NCI-H510A (cell line): ENCODE results near the gene PM20D2.

ENCODE experiments used
- DNase-seq: peaks from one replicate; lab custom pipeline; 2025; lab: John Stamatoyannopoulos, UW

PM20D2 gene

DNA sequence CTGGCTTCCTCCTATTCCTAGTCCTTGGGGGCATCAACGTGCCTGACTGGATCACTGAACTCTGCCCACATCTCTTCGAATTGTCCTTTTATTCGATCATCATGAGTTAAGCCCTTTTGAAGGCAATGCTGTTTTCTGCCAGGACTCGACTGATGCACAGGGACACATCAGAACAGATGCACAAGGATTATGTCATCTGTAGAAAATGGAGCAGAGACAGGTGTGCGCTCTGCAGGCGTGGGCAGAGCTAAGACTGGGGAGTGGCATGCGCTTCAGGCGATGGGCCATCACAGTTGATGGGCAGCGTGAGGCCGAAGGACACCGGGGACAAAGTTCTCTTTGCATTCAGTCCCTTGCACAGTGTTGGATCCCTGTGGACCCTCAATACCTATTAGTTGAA is 58.2 kb downstream of the PM20D2 start:
- no peak for DNase-seq

DNA sequence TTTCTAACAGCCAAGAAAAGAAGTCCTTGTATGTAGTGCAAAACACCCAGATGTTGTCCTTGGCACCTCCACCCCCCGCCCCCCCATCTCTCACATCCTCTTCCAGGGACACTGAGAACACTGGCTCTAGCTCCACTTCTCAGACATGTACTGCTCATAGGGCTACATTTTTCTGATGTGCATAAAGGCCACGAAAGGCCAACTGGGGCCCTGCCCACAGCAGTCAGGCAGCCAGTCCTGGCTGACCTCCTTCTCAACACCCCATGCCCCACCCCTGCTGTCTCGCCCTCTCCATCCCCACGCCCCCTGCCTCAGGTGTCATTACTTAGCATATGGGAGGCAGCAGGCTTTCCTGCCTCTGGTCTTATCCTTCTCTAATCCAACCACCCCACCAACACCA is 60.0 kb downstream of the PM20D2 start:
- DNase-seq = no peak

DNA sequence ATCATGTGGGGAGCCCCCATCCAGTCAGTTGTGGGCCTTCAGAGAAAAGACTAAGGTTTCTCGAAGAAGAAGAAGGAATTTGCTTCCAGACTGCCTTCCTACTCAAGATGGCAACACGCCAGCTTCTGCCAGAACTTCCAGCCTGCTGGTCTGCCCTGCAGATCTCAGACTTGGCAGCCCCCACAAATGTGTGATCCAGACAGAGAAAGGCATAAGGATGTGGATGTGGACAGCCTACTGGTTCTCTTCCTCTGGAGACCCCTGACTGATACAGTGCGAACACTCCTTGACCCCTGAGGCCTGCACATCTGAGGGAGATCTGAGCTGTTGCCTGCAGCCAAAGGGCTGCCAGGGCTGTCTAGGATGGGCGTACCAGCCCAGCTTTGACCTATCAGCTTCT is 62.7 kb downstream of the PM20D2 start:
- no peak for DNase-seq

DNA sequence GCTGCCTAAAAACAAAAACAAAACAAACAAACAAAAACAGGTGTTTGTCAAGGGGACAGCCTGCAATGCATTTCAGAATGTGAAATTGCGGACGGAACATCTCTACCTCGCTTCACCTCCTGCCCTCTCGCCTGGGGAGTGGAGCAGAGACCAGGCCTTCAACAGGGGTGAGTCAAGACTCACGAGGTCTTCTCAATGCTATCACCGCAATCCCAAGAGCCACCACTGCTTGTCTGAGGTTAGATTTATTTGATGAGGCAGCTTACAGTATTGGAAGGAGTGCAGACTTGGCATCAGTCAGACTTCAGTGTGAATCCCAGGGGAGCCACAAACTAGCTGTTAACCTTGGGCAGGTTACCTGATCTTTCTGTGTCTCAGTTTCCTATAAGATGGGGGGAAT is 63.6 kb downstream of the PM20D2 start:
- no peak for DNase-seq

DNA sequence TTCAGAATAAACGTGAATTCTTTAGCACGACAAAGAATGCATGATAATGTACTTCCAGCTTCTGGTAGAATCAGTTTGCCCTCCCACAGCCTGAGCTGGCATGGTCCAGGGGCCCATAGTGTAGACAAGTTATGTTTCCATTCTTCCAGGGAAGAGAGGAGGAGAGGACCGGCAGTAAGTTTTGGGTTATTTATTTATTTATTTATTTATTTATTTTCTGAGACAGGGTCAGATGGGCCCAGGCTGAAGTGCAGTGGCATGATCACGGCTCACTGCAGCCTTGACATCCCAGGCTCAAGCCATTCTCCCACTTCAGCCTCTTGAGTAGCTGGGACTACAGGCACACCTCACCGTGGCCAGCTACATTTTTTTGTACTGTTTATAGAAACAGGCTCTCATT is 66.6 kb downstream of the PM20D2 start:
- no peak for DNase-seq

DNA sequence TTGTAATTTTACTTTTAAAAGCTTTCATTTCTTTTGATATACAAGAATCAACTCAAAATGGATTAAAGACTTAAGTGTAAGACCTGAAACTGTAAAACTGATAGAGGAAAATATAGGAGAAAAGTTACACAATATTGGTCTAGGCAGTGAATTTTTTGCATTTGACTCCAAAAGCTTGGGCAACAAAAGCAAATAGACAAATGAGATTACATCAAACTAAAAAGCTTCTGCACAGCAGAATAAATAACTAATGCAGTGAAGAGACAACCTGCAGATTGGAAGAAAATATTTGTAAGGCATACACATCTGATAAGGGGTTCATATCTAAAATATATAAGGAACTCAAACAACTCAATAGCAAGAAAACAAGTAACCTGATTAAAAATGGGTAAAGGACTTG is 68.3 kb downstream of the PM20D2 start:
- DNase-seq = no peak
